Smooth muscle cell (in vitro differentiated cells): ENCODE data around the gene NELFB. TPM values are rescaled to one million over a fixed set of nuclear protein-coding genes. Genes with fewer than 3 reads are reported as not detected.

Source experiments
- DNase-seq: peaks from one replicate; lab custom pipeline; 2025; ENCODE audit not compliant: unreplicated experiment; lab: John Stamatoyannopoulos, UW
- H2AFZ ChIP-seq: fragments of 200-600 bp; sonication (generic); 2 replicates; pipeline ENCODE4 v1.6.0; 2016; ENCODE audit warnings: antibody characterized with exemption, low read depth, mild to moderate bottlenecking
- H3F3A ChIP-seq: fragments of 200-600 bp; sonication (generic); 2 replicates; pipeline ENCODE4 v1.6.0; 2017; ENCODE audit warnings: antibody characterized with exemption, low read depth
- H3K27ac ChIP-seq: fragments of 200-600 bp; sonication (generic); 2 replicates; pipeline ENCODE4 v1.5.1; 2016; ENCODE audit warnings: low read depth, mild to moderate bottlenecking
- H3K27me3 ChIP-seq: fragments of 200-600 bp; sonication (generic); 2 replicates; pipeline ENCODE4 v1.6.1; 2016; ENCODE audit warnings: low read depth, mild to moderate bottlenecking
- H3K36me3 ChIP-seq: fragments of 200-600 bp; sonication (generic); 2 replicates; pipeline ENCODE4 v1.5.1; 2016; ENCODE audit warnings: low read depth
- H3K4me1 ChIP-seq: fragments of 200-600 bp; sonication (generic); 2 replicates; pipeline ENCODE4 v1.5.1; 2016; ENCODE audit warnings: low read depth
- H3K4me2 ChIP-seq: fragments of 200-600 bp; sonication (generic); 2 replicates; pipeline ENCODE4 v1.6.0; 2016; ENCODE audit warnings: mild to moderate bottlenecking
- H3K4me3 ChIP-seq: fragments of 200-600 bp; sonication (generic); 2 replicates; pipeline ENCODE4 v1.5.1; 2016; ENCODE audit warnings: mild to moderate bottlenecking
- H3K79me2 ChIP-seq: fragments of 200-600 bp; sonication (generic); 2 replicates; pipeline ENCODE4 v1.6.0; 2016; ENCODE audit warnings: low read depth, mild to moderate bottlenecking
- H3K9ac ChIP-seq: fragments of 200-600 bp; sonication (generic); 2 replicates; pipeline ENCODE4 v1.6.0; 2016; ENCODE audit warnings: low read depth
- H3K9me3 ChIP-seq: fragments of 200-600 bp; sonication (generic); replicated peaks from 2 replicates; pipeline ENCODE4 v1.5.1; 2016; ENCODE audit warnings: low read depth
- H4K20me1 ChIP-seq: fragments of 200-600 bp; sonication (generic); 2 replicates; pipeline ENCODE4 v1.6.0; 2016; ENCODE audit warnings: low read depth
- WGBS: methylation state at CpG from one replicate; pipeline ENCODE4 v1.1.7; 2016; ENCODE audit warnings: low lambda C conversion rate; 5-methylcytosine and 5-hydroxymethylcytosine counted together
- polyA plus RNA-seq: library from polyadenylated mRNA; unstranded; fragments of >200 nt; fragmentation: Nextera tagmentation; extraction: Ambion mirVana; gene quantifications from 2 replicates; pipeline ENCODE4 v1.2.1, GENCODE V29; 2016
- total RNA-seq: library from RNA; depleted of rRNA; stranded (reverse); fragments of >200 nt; gene quantifications from 2 replicates; pipeline ENCODE4 v1.2.3, GENCODE V29; 2014
- TF ChIP-seq, protein P1 (sequence below): fragments of 200-600 bp; sonication (generic); IDR thresholded peaks from 2 replicates; pipeline ENCODE4 v1.5.1; 2017; ENCODE audit warnings: borderline replicate concordance, mild to moderate bottlenecking, antibody characterized with exemption; ENCODE audit not compliant: insufficient read depth, poor library complexity, severe bottlenecking

NELFB gene
- total and polyA plus RNA-seq, 2 experiments from 2014 or later, result 23.3 to 60.9 TPM

DNA sequence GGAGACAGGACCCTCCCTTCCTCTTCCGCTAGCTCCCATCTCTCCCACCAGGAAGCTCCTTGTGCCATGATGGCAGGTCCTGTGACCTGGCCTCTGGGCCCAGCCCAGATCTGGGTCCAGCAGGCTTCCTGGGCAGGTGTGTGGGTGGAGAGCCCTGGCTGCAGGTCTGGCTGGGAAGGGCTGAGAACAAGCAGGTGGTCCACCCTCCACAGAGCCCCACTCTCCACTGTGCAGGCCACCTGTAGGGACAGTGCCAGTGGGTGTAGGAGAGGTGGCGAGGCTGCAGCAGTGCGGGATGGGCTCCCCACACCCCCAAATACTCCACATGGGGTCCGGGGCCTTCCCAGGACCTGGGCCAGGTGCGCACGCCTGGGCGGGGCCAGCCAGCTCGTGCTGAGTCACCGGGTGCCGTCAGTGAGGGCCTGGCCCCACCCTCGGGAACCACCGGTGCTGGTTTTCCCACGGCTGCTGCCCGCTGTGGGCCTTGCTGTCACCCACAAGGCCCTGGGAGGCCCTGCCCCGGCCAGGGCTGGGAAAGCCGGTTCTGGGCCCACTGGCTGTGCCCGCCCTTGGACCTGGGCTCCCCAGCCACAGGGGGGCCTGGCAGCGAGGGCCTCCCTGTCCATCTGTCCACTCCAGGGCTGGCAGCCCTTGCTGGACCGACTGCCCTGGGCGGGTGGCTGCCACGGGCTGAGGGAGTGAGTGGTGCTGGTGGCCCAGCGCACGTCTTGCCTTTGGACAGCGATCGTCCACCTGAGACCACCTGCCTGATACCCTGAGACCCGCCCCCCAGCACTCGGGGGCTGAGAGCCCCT is 56.3 kb downstream of the NELFB start:
- no peak for DNase-seq
- no peaks in the 10 kb centered on the region for H3K9me3 ChIP-seq
- H3K9ac ChIP-seq, result no peak overlapping the region
- no peaks in the 10 kb centered on the region for H3K27me3 ChIP-seq
- H3K79me2 ChIP-seq, result no peaks in the 10 kb centered on the region
- H3K4me3 ChIP-seq, result no peak overlapping the region
- H3K27ac ChIP-seq, result peak overlapping the region; percentile 52
- TF ChIP-seq, protein P1, sequence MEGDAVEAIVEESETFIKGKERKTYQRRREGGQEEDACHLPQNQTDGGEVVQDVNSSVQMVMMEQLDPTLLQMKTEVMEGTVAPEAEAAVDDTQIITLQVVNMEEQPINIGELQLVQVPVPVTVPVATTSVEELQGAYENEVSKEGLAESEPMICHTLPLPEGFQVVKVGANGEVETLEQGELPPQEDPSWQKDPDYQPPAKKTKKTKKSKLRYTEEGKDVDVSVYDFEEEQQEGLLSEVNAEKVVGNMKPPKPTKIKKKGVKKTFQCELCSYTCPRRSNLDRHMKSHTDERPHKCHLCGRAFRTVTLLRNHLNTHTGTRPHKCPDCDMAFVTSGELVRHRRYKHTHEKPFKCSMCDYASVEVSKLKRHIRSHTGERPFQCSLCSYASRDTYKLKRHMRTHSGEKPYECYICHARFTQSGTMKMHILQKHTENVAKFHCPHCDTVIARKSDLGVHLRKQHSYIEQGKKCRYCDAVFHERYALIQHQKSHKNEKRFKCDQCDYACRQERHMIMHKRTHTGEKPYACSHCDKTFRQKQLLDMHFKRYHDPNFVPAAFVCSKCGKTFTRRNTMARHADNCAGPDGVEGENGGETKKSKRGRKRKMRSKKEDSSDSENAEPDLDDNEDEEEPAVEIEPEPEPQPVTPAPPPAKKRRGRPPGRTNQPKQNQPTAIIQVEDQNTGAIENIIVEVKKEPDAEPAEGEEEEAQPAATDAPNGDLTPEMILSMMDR, result no peak
- H3K4me1 ChIP-seq, result peaks cover 22% of the 10 kb centered on the region
- no peaks in the 10 kb centered on the region for H3F3A ChIP-seq
- no peak overlapping the region for H2AFZ ChIP-seq
- H4K20me1 ChIP-seq, result no peaks in the 10 kb centered on the region
- H3K4me2 ChIP-seq, result no peak overlapping the region
- WGBS, result 81% methylated on average over 21 of the region's 27 CpGs
- H3K36me3 ChIP-seq, result no peaks in the 10 kb centered on the region

- DNase-seq, result no peak
- Histone ChIP-seq H3K79me2 (no peaks in the 10 kb centered on the region), H3K9ac (no peak overlapping the region), H3F3A (no peaks in the 10 kb centered on the region), H3K4me2 (no peak overlapping the region), H3K27me3 (no peaks in the 10 kb centered on the region), H2AFZ (no peak overlapping the region), H3K27ac (peak overlapping the region; percentile 31), H3K36me3 (no peaks in the 10 kb centered on the region), H3K9me3 (no peaks in the 10 kb centered on the region), H4K20me1 (no peaks in the 10 kb centered on the region), H3K4me3 (no peak overlapping the region), H3K4me1 (peaks cover 26% of the 10 kb centered on the region)
- 92% methylated on average over 26 of the region's 28 CpGs for WGBS
- TF ChIP-seq, protein P1, result no peak
These were observed 57.1 kb downstream of the NELFB start for GRCh38 chr9:137311986-137312851.

DNA sequence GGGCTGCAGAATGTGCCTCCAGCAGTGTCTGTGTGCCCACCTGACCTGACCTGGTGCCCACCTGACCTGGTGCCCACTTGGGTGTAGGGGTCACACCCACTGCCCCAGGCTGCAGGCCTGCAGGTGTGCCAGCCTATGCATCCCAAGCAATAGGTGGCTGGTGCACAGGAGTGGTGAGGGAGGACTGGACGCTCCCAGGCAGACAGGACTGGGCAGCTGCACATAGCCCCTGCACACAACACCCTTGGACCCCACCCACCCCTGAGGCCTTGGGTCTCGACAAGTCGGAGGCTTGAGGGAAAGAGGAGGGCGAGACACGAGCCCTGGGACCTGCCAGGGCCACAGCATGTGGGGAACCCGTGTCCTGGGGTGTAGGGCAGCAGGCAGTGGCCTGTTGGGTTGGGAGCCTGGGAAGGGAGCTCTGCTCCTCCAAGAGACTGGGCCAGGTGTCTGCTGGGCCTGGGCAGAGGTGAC is 57.8 kb downstream of the NELFB start:
- Histone ChIP-seq H2AFZ (no peak overlapping the region), H3K79me2 (no peaks in the 10 kb centered on the region), H3K4me1 (peaks cover 26% of the 10 kb centered on the region), H3F3A (no peaks in the 10 kb centered on the region), H3K9ac (no peak overlapping the region), H3K9me3 (no peaks in the 10 kb centered on the region), H3K4me2 (no peak overlapping the region), H3K27ac (no peak overlapping the region), H4K20me1 (no peaks in the 10 kb centered on the region), H3K36me3 (no peaks in the 10 kb centered on the region), H3K27me3 (no peaks in the 10 kb centered on the region), H3K4me3 (no peak overlapping the region)
- TF ChIP-seq, protein P1, result no peak
- WGBS, result 98% methylated on average over 6 of the region's 6 CpGs
- DNase-seq, result no peak
